Neuron (in vitro differentiated cells): ENCODE results near the gene LHX1.

Experiments used
- H2AFZ ChIP-seq: one replicate; pipeline ENCODE4 v1.6.1; 2013; ENCODE audit warnings: low read depth, mild to moderate bottlenecking, inconsistent platforms, low read length, moderate library complexity
- H3K27me3 ChIP-seq: one replicate; pipeline ENCODE4 v1.6.1; 2013; ENCODE audit warnings: low read length; ENCODE audit not compliant: insufficient read depth
- H3K36me3 ChIP-seq: one replicate; pipeline ENCODE4 v1.6.1; 2013; ENCODE audit warnings: low read length; ENCODE audit not compliant: insufficient read depth
- H3K4me1 ChIP-seq: one replicate; pipeline ENCODE4 v1.6.1; 2013; ENCODE audit warnings: low read length; ENCODE audit not compliant: insufficient read depth
- H3K4me3 ChIP-seq: 2 replicates; pipeline ENCODE4 v1.5.1; 2013; ENCODE audit warnings: mild to moderate bottlenecking, low read length, moderate library complexity
- H3K9me3 ChIP-seq: one replicate; pipeline ENCODE4 v1.6.1; 2013; ENCODE audit warnings: low read length

Gene LHX1

GRCh38 chr17:36910513-36910912, 26.8 kb upstream of the LHX1 start:
- H2AFZ ChIP-seq, result no peak overlapping the region
- H3K36me3 ChIP-seq, result no peaks in the 10 kb centered on the region
- no peaks in the 10 kb centered on the region for H3K9me3 ChIP-seq
- peaks cover 5% of the 10 kb centered on the region for H3K27me3 ChIP-seq
- no peak overlapping the region for H3K4me3 ChIP-seq
- no peaks in the 10 kb centered on the region for H3K4me1 ChIP-seq

GRCh38 chr17:36911001-36911400, 26.3 kb upstream of the LHX1 start:
- no peak overlapping the region for H3K4me3 ChIP-seq
- no peaks in the 10 kb centered on the region for H3K4me1 ChIP-seq
- H3K9me3 ChIP-seq, result no peaks in the 10 kb centered on the region
- no peaks in the 10 kb centered on the region for H3K36me3 ChIP-seq
- H3K27me3 ChIP-seq, result peaks cover 5% of the 10 kb centered on the region
- H2AFZ ChIP-seq, result no peak overlapping the region

GRCh38 chr17:36913132-36913531, 24.1 kb upstream of the LHX1 start:
- Histone ChIP-seq H3K36me3 (no peaks in the 10 kb centered on the region), H2AFZ (no peak overlapping the region), H3K27me3 (peaks cover 8% of the 10 kb centered on the region), H3K4me3 (no peak overlapping the region), H3K9me3 (no peaks in the 10 kb centered on the region), H3K4me1 (no peaks in the 10 kb centered on the region)

GRCh38 chr17:36918211-36918691, 19.0 kb upstream of the LHX1 start:
- peaks cover 9% of the 10 kb centered on the region for H3K4me1 ChIP-seq
- peaks cover 41% of the 10 kb centered on the region for H3K27me3 ChIP-seq
- H3K9me3 ChIP-seq, result no peaks in the 10 kb centered on the region
- H2AFZ ChIP-seq, result no peak overlapping the region
- no peak overlapping the region for H3K4me3 ChIP-seq
- no peaks in the 10 kb centered on the region for H3K36me3 ChIP-seq

- Histone ChIP-seq H3K9me3 (no peaks in the 10 kb centered on the region), H3K36me3 (no peaks in the 10 kb centered on the region), H3K27me3 (peaks cover 48% of the 10 kb centered on the region), H3K4me1 (peaks cover 9% of the 10 kb centered on the region), H3K4me3 (no peak overlapping the region), H2AFZ (no peak overlapping the region)
Measured at GRCh38 chr17:36919407-36919968, 17.8 kb upstream of the LHX1 start.

- Histone ChIP-seq H3K4me1 (peaks cover 9% of the 10 kb centered on the region), H2AFZ (no peak overlapping the region), H3K27me3 (peaks cover 53% of the 10 kb centered on the region), H3K36me3 (no peaks in the 10 kb centered on the region), H3K9me3 (no peaks in the 10 kb centered on the region), H3K4me3 (no peak overlapping the region)
Measured at GRCh38 chr17:36920032-36921005, 17.0 kb upstream of the LHX1 start.

- H3K36me3 ChIP-seq, result no peaks in the 10 kb centered on the region
- no peak overlapping the region for H2AFZ ChIP-seq
- no peak overlapping the region for H3K4me3 ChIP-seq
- H3K27me3 ChIP-seq, result peaks cover 59% of the 10 kb centered on the region
- no peaks in the 10 kb centered on the region for H3K9me3 ChIP-seq
- H3K4me1 ChIP-seq, result peaks cover 9% of the 10 kb centered on the region
Measured at GRCh38 chr17:36921095-36921851, 16.0 kb upstream of the LHX1 start.

GRCh38 chr17:36922175-36922574, 15.1 kb upstream of the LHX1 start:
- no peak overlapping the region for H2AFZ ChIP-seq
- peaks cover 62% of the 10 kb centered on the region for H3K27me3 ChIP-seq
- H3K4me1 ChIP-seq, result peaks cover 9% of the 10 kb centered on the region
- no peaks in the 10 kb centered on the region for H3K9me3 ChIP-seq
- H3K4me3 ChIP-seq, result no peak overlapping the region
- H3K36me3 ChIP-seq, result no peaks in the 10 kb centered on the region

GRCh38 chr17:36923814-36924221, 13.5 kb upstream of the LHX1 start:
- Histone ChIP-seq H3K27me3 (peaks cover 77% of the 10 kb centered on the region), H3K36me3 (no peaks in the 10 kb centered on the region), H3K4me3 (no peak overlapping the region), H2AFZ (no peak overlapping the region), H3K9me3 (no peaks in the 10 kb centered on the region), H3K4me1 (peaks cover 9% of the 10 kb centered on the region)

GRCh38 chr17:36926226-36926625, 11.0 kb upstream of the LHX1 start:
- Histone ChIP-seq H3K9me3 (no peaks in the 10 kb centered on the region), H3K27me3 (peaks cover 85% of the 10 kb centered on the region), H3K4me3 (no peak overlapping the region), H2AFZ (no peak overlapping the region), H3K36me3 (no peaks in the 10 kb centered on the region), H3K4me1 (peaks cover 4% of the 10 kb centered on the region)

GRCh38 chr17:36926701-36927100, 10.6 kb upstream of the LHX1 start:
- Histone ChIP-seq H3K9me3 (no peaks in the 10 kb centered on the region), H3K27me3 (peaks cover 85% of the 10 kb centered on the region), H3K4me1 (peaks cover 3% of the 10 kb centered on the region), H3K4me3 (no peak overlapping the region), H3K36me3 (no peaks in the 10 kb centered on the region), H2AFZ (no peak overlapping the region)

GRCh38 chr17:36928471-36929345, 8.6 kb upstream of the LHX1 start:
- Histone ChIP-seq H3K9me3 (no peaks in the 10 kb centered on the region), H2AFZ (no peak overlapping the region), H3K27me3 (peaks cover 87% of the 10 kb centered on the region), H3K36me3 (no peaks in the 10 kb centered on the region), H3K4me1 (peaks cover 12% of the 10 kb centered on the region), H3K4me3 (no peak overlapping the region)
